Measurements from ENCODE around the gene HECTD1.

GRCh38 chr14:31253746-31254471 lies 46.3 kb upstream of the HECTD1 start:
- TF ChIP-seq CTCF (IDR thresholded peaks at IDR 0.05): no peak
- TF ChIP-seq TP53 (CRISPR knock-in tag; IDR thresholded peaks at IDR 0.05): no peak
- no peak for TF ChIP-seq SMC3 (IDR thresholded peaks at IDR 0.05)
- TF ChIP-seq, protein P1, sequence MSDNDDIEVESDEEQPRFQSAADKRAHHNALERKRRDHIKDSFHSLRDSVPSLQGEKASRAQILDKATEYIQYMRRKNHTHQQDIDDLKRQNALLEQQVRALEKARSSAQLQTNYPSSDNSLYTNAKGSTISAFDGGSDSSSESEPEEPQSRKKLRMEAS (IDR thresholded peaks at IDR 0.05): no peak
- no peak for TF ChIP-seq MAFK (IDR thresholded peaks at IDR 0.05; ENCODE audit: partially characterized antibody)
